Lower leg skin (tissue), 3 donors: ENCODE measurements around the gene RGS12.

Experiments
- CTCF ChIP-seq, 3 donors: fragments of 450-650 bp; IDR thresholded peaks; one replicate each; pipeline ENCODE4 v1.5.1; 2016; ENCODE audit warnings: antibody characterized with exemption in 3 of 3, mild to moderate bottlenecking in 3 of 3, moderate library complexity in 2 of 3
- POLR2A ChIP-seq, 2 donors: fragments of 450-650 bp; IDR thresholded peaks; one replicate each; pipeline ENCODE4 v1.6.1; 2016 to 2017; ENCODE audit warnings: antibody characterized with exemption in 2 of 2, mild to moderate bottlenecking in 1 of 2, moderate library complexity in 1 of 2

- TF ChIP-seq CTCF (IDR thresholded peaks at IDR 0.05) (no peak), POLR2A (IDR thresholded peaks at IDR 0.05) (no peak)
Measured at GRCh38 chr4:3257103-3257555, 35.7 kb upstream of the RGS12 start.
